Mesendoderm (in vitro differentiated cells): Measurements from ENCODE around the gene RASGRP2.

Experiments used
- DNase-seq: peaks from one replicate; pipeline ENCODE4 v3.0.0; 2013
- H2AK5ac ChIP-seq: 2 replicates; pipeline ENCODE4 v1.6.1; 2013; ENCODE audit warnings: low read length, inconsistent platforms
- H2BK120ac ChIP-seq: 2 replicates; pipeline ENCODE4 v1.6.1; 2013; ENCODE audit warnings: low read depth, mild to moderate bottlenecking, low read length, moderate library complexity, mixed read lengths
- H2BK15ac ChIP-seq: replicated peaks from 2 replicates; pipeline ENCODE4 v1.6.1; 2013; ENCODE audit warnings: low read depth, mild to moderate bottlenecking, moderate library complexity
- H2BK5ac ChIP-seq: 2 replicates; pipeline ENCODE4 v1.6.1; 2013; ENCODE audit warnings: low read length, inconsistent platforms
- H3K18ac ChIP-seq: 2 replicates; pipeline ENCODE4 v1.6.1; 2013; ENCODE audit warnings: mild to moderate bottlenecking, low read length, mixed read lengths
- H3K23ac ChIP-seq: one replicate; pipeline ENCODE4 v1.6.1; 2013; ENCODE audit warnings: low read length
- H3K27ac ChIP-seq: 2 replicates; pipeline ENCODE4 v1.5.1; 2013; ENCODE audit warnings: low read depth, mild to moderate bottlenecking, inconsistent platforms, low read length, moderate library complexity
- H3K27me3 ChIP-seq: 2 replicates; pipeline ENCODE4 v1.6.1; 2013; ENCODE audit warnings: low read length, control low read depth, mild to moderate bottlenecking, inconsistent platforms; ENCODE audit not compliant: insufficient read depth, poor library complexity
- H3K36me3 ChIP-seq: 2 replicates; pipeline ENCODE4 v1.6.1; 2013; ENCODE audit warnings: low read length, inconsistent platforms; ENCODE audit not compliant: control insufficient read depth, insufficient read depth
- H3K4ac ChIP-seq: one replicate; pipeline ENCODE4 v1.6.1; 2013; ENCODE audit warnings: low read depth, mild to moderate bottlenecking, low read length, moderate library complexity
- H3K4me1 ChIP-seq: 2 replicates; pipeline ENCODE4 v1.6.1; 2013; ENCODE audit warnings: low read depth, low read length, inconsistent platforms; ENCODE audit not compliant: control insufficient read depth
- H3K4me2 ChIP-seq: 2 replicates; pipeline ENCODE4 v1.6.1; 2013; ENCODE audit warnings: low read length
- H3K4me3 ChIP-seq: 2 replicates; pipeline ENCODE4 v1.5.1; 2013; ENCODE audit warnings: mild to moderate bottlenecking, low read length
- H3K56ac ChIP-seq: one replicate; pipeline ENCODE4 v1.6.1; 2013; ENCODE audit warnings: low read length
- H3K79me1 ChIP-seq: 2 replicates; pipeline ENCODE4 v1.6.1; 2013; ENCODE audit warnings: low read length, inconsistent platforms
- H3K79me2 ChIP-seq: 2 replicates; pipeline ENCODE4 v1.6.1; 2013; ENCODE audit warnings: mild to moderate bottlenecking, low read length; ENCODE audit not compliant: control insufficient read depth, insufficient read depth
- H3K9ac ChIP-seq: 2 replicates; pipeline ENCODE4 v1.6.1; 2013; ENCODE audit warnings: low read length, inconsistent platforms
- H4K5ac ChIP-seq: one replicate; pipeline ENCODE4 v1.6.1; 2013; ENCODE audit warnings: low read length
- H4K8ac ChIP-seq: one replicate; pipeline ENCODE4 v1.6.1; 2013; ENCODE audit warnings: low read depth, mild to moderate bottlenecking, control low read depth, low read length, moderate library complexity
- WGBS: extraction: QIAGEN DNeasy Blood & Tissue Kit; methylation state at CpG from one replicate; pipeline ENCODE4 v1.1.7; 2013; ENCODE audit warnings: low lambda C conversion rate, missing lambda C conversion rate; ENCODE audit not compliant: insufficient coverage; ENCODE audit errors: extremely low coverage; 5-methylcytosine and 5-hydroxymethylcytosine counted together

Gene RASGRP2

GRCh38 chr11:64772303-64773018 lies 28.5 kb upstream of the RASGRP2 start:
- H3K4me2 ChIP-seq = no peak overlapping the region
- H3K18ac ChIP-seq = no peak overlapping the region
- no peak overlapping the region for H2BK120ac ChIP-seq
- H3K27me3 ChIP-seq = no peaks in the 10 kb centered on the region
- no peak overlapping the region for H2BK5ac ChIP-seq
- H2AK5ac ChIP-seq = no peak overlapping the region
- H4K8ac ChIP-seq = no peak overlapping the region
- peaks cover 20% of the 10 kb centered on the region for H3K79me1 ChIP-seq
- no peaks in the 10 kb centered on the region for H3K4me1 ChIP-seq
- no peak overlapping the region for H3K56ac ChIP-seq
- no peak overlapping the region for H3K9ac ChIP-seq
- no peak overlapping the region for H3K23ac ChIP-seq
- peaks cover 49% of the 10 kb centered on the region for H3K79me2 ChIP-seq
- H2BK15ac ChIP-seq = no peak overlapping the region
- H3K36me3 ChIP-seq = peaks cover 53% of the 10 kb centered on the region
- no peak for DNase-seq
- no peak overlapping the region for H3K4me3 ChIP-seq
- no peak overlapping the region for H3K4ac ChIP-seq
- no CpG with 5 or more reads among the region's 3 CpGs for WGBS
- H4K5ac ChIP-seq = no peak overlapping the region
- H3K27ac ChIP-seq = no peak overlapping the region

DNA sequence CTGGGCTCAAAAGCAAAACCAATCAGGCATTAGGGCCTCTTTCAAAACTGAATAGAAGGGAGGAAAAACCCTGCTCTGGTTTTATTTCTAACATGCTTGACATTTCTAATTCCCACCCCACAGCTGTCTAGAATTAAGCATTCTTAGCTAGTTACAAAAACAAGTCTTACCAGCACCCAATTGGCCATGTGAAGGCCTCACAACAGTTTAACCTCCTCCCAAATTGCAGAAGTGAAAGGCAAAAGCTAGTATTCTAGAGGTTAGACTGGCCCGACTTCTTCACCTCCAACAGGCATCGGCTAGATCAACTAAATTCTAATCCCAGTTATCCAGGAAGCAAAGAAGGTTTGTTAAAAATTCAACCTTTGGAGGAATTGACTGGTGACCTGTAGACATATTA lies 27.9 kb upstream of the RASGRP2 start:
- H3K27me3 ChIP-seq = no peaks in the 10 kb centered on the region
- H4K5ac ChIP-seq = no peak overlapping the region
- H2BK5ac ChIP-seq = no peak overlapping the region
- H3K56ac ChIP-seq = no peak overlapping the region
- H3K4ac ChIP-seq = no peak overlapping the region
- no peak overlapping the region for H2AK5ac ChIP-seq
- H3K79me2 ChIP-seq = peaks cover 49% of the 10 kb centered on the region
- H4K8ac ChIP-seq = no peak overlapping the region
- no peak overlapping the region for H3K23ac ChIP-seq
- H3K4me1 ChIP-seq = no peaks in the 10 kb centered on the region
- H3K4me2 ChIP-seq = no peak overlapping the region
- H3K79me1 ChIP-seq = peaks cover 26% of the 10 kb centered on the region
- no peak overlapping the region for H3K4me3 ChIP-seq
- no peak overlapping the region for H2BK120ac ChIP-seq
- no peak overlapping the region for H2BK15ac ChIP-seq
- H3K36me3 ChIP-seq = peaks cover 59% of the 10 kb centered on the region
- H3K27ac ChIP-seq = no peak overlapping the region
- DNase-seq = no peak
- H3K9ac ChIP-seq = no peak overlapping the region
- no peak overlapping the region for H3K18ac ChIP-seq
- no CpG with 5 or more reads among the region's 2 CpGs for WGBS

DNA sequence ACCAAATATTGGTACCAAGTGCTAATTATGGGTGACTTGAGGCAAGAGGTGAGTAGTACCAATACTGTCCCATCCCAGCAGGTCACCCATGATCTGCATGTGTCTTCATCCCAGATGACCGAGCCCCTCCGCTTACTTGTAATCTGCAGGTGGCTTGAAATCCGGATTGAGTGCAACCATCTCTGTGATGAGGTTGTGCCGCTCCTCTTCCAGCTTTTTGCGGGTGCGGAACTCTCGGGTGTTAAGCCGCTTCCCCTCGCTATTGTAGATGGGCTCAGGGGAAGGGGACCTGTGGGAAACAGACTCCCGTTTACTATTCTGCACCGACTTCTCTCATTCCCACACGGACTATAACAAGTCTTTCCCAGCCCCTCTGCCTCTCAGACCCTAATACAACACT lies 26.2 kb upstream of the RASGRP2 start:
- no peak overlapping the region for H4K5ac ChIP-seq
- H3K18ac ChIP-seq = no peak overlapping the region
- H3K36me3 ChIP-seq = peaks cover 58% of the 10 kb centered on the region
- H2BK15ac ChIP-seq = no peak overlapping the region
- no peaks in the 10 kb centered on the region for H3K4me1 ChIP-seq
- no peak overlapping the region for H3K4ac ChIP-seq
- DNase-seq = no peak
- H3K23ac ChIP-seq = no peak overlapping the region
- peaks cover 35% of the 10 kb centered on the region for H3K79me2 ChIP-seq
- no CpG with 5 or more reads among the region's 12 CpGs for WGBS
- no peak overlapping the region for H3K9ac ChIP-seq
- H4K8ac ChIP-seq = no peak overlapping the region
- H3K4me2 ChIP-seq = no peak overlapping the region
- H2BK5ac ChIP-seq = no peak overlapping the region
- no peak overlapping the region for H2AK5ac ChIP-seq
- H3K79me1 ChIP-seq = peaks cover 22% of the 10 kb centered on the region
- H3K56ac ChIP-seq = no peak overlapping the region
- no peak overlapping the region for H3K27ac ChIP-seq
- no peaks in the 10 kb centered on the region for H3K27me3 ChIP-seq
- H2BK120ac ChIP-seq = no peak overlapping the region
- no peak overlapping the region for H3K4me3 ChIP-seq

DNA sequence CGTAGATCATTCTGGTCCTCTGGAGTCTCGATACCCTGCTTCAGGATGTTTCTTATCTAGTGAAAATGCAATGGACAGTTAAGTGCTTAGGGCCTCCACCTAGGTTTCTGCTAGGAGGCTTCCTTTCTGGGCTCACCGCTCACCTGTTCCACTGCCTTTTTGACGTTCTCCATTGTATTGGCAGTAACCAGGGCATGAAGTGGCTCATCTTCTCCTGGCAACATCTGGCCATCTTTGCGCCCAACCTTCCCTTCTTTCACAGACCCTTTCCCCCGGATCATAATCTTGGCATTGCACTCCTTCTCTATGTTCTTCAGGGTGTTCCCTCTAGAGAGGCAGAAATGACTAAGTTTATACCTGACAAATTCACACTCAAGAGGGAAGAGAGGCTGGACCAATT lies 25.3 kb upstream of the RASGRP2 start:
- Histone ChIP-seq H3K27ac (no peak overlapping the region), H3K79me1 (peaks cover 20% of the 10 kb centered on the region), H4K8ac (no peak overlapping the region), H3K4me1 (no peaks in the 10 kb centered on the region), H3K27me3 (no peaks in the 10 kb centered on the region), H3K56ac (no peak overlapping the region), H4K5ac (no peak overlapping the region), H3K4me3 (no peak overlapping the region), H2BK120ac (no peak overlapping the region), H3K79me2 (peaks cover 29% of the 10 kb centered on the region), H3K23ac (no peak overlapping the region), H3K4me2 (no peak overlapping the region), H3K36me3 (peaks cover 60% of the 10 kb centered on the region), H2BK5ac (no peak overlapping the region), H2AK5ac (no peak overlapping the region), H2BK15ac (no peak overlapping the region), H3K18ac (no peak overlapping the region), H3K9ac (no peak overlapping the region), H3K4ac (no peak overlapping the region)
- WGBS = no CpG with 5 or more reads among the region's 6 CpGs
- no peak for DNase-seq

DNA sequence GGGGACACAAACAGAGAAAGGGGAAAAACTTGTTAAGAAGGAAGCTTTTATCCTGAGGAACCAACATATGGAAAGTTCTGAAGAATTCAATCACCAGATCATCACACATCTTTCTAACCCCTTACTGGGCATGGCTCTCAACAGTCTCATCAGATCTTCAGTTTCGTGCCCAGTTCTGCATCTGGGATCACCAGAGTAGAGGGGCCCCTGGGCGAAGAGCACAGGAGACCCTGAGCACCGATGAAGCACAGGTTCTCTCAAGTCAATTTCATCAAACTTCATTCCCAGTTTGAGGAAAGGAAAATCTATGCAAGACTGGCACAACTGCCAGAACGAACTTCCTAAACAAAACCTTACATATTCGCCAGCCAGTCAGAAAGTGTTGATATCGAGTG lies 24.4 kb upstream of the RASGRP2 start:
- Histone ChIP-seq H3K36me3 (peaks cover 58% of the 10 kb centered on the region), H3K4me2 (no peak overlapping the region), H3K27ac (no peak overlapping the region), H3K79me1 (peaks cover 16% of the 10 kb centered on the region), H4K5ac (no peak overlapping the region), H2AK5ac (no peak overlapping the region), H3K4ac (no peak overlapping the region), H3K9ac (no peak overlapping the region), H3K79me2 (peaks cover 22% of the 10 kb centered on the region), H2BK120ac (no peak overlapping the region), H2BK5ac (no peak overlapping the region), H3K23ac (no peak overlapping the region), H3K56ac (no peak overlapping the region), H3K4me1 (no peaks in the 10 kb centered on the region), H4K8ac (no peak overlapping the region), H3K4me3 (no peak overlapping the region), H3K27me3 (no peaks in the 10 kb centered on the region), H3K18ac (no peak overlapping the region), H2BK15ac (no peak overlapping the region)
- WGBS = no CpG with 5 or more reads among the region's 6 CpGs
- DNase-seq = no peak
